ENCODE results near the gene SHISA9.

- TF ChIP-seq, protein P1, sequence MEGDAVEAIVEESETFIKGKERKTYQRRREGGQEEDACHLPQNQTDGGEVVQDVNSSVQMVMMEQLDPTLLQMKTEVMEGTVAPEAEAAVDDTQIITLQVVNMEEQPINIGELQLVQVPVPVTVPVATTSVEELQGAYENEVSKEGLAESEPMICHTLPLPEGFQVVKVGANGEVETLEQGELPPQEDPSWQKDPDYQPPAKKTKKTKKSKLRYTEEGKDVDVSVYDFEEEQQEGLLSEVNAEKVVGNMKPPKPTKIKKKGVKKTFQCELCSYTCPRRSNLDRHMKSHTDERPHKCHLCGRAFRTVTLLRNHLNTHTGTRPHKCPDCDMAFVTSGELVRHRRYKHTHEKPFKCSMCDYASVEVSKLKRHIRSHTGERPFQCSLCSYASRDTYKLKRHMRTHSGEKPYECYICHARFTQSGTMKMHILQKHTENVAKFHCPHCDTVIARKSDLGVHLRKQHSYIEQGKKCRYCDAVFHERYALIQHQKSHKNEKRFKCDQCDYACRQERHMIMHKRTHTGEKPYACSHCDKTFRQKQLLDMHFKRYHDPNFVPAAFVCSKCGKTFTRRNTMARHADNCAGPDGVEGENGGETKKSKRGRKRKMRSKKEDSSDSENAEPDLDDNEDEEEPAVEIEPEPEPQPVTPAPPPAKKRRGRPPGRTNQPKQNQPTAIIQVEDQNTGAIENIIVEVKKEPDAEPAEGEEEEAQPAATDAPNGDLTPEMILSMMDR (IDR thresholded peaks at IDR 0.05), result no peak
- TF ChIP-seq POLR2A (IDR thresholded peaks at IDR 0.05), result no peak
Measured at GRCh38 chr16:13060932-13061331, 159.5 kb downstream of the SHISA9 start.
